Glomerular visceral epithelial cell (primary cell): ENCODE data around the gene MAML3.
A peak's percentile ranks its signal among the peaks of the same experiment; 100 is the strongest.

ENCODE experiments used
- DNase-seq: peaks from one replicate; pipeline ENCODE4 v3.0.0-alpha.2; 2016; ENCODE audit errors: extremely low spot score

MAML3 gene

DNA sequence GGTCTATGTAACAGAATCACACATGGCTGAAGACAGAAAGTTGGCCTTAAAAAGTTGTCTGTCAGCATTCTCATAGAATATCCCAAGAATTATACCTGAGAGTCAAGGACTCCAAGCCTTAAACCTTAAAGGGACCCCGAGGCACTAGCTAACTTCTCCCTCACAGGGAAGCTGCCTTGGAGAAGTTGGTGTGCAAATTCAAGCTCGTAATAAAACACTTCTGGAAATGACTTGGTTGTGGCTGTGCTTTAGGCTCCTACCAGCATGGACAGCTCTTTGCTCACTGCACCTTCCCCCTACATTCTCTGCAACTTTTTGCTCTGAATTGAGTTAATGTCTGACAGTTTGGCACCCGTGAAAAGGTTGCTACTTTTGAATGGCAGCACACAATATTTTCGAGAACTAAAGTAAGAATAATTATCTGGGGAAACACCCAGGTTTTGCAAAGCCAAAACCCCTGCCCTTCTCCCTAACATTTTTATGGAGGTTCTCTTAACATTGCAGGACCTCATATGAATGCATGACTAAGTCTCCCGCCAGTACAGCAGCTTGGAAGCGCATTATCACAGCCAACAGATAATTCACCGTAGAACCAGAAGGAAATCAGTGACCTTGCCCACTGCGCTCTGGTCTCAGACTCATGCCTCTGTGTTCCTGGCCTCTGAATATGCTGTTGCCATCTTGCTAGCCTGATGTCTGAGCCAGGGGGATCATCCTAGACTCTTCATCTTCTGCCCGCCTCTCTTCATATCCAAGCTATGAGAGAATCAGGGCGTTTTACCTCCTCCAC, 397.4 kb downstream of the MAML3 start:
- DNase-seq, result no peak

DNA sequence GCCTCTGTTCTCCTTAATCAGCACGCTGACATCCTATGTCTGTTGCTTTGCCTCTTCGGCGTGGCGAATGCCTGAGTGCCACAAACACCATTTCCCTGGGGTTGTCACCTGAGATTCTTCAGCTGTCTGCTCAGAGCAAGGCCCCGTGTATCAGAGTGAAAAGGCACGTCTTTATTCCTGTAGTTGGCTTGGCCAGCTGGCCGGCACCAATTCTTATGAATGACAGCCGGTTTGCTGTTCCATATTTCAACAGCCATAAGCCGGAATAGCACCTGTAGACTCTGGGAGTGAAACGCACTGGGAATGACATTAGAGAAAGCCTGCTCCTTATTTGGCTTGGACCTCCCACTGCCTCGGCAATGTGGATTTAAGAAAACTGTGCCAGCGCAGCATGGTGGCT, 399.0 kb downstream of the MAML3 start:
- no peak for DNase-seq

DNA sequence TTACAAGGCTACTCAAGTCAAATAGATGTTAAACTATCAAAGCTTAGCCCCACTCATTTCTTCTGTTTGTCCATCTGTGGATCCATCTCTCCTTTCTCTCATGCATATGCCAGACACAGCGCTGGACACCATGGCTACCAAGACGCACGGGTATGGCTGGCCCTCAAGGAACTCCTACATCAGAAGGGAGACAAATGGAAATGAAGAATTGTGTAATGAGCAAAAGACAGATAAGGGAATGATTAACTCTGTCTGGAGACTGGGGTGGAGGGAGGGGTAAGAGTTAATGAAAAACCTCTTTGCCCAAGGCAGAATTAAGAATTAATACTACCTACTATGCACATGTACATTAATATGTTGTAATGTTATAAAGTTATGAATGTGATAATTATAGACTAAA, 400.3 kb downstream of the MAML3 start:
- no peak for DNase-seq

DNA sequence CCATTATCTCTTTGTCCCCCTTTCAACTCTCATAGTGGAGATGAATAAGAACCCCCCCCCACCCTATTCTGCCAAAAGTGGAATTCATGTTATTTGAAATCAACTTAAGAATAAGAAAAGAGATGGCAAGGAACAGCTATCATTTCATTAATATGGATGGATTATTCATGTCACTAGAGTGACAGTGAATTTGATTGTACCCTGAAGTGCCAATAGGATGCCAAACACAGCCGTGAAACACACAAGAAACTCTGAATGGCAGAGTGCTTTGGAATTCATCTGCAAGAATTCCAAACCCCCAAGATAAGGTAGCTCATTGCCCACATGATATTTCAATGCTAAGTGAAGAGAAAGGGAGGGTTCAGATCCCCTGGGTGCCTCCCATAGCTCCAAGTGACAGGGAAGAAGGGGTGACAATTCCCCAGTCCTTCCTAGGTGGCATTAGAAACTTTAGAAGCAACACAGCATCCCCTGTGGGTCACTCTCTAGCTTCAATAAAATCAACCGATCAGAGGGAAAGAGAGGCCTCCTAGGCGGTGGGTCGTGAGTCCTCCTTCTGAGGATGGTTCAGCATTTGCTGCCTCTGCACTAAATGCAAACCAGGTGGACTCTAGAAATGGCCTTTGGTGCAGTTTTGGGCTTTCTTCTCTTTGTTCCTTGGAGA, 404.0 kb downstream of the MAML3 start:
- no peak for DNase-seq

DNA sequence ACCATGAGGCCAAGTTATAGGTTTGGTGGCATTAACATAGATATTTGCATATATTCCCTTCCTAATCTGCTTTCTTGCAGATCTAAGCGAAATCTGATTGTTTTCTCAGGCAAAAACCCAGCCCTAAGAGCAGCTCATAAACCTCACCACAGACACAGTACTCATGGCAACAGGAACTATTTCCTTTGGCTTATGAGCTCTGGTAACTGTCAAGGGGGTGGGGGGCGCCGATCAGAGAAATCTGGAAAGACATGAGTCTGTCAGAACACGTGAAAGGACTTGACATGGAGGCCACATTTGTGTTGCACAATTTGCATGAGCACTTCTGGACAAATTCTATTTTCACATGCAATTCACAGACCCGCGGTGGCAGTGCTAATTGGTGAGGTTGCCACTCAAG, 404.6 kb downstream of the MAML3 start:
- no peak for DNase-seq

DNA sequence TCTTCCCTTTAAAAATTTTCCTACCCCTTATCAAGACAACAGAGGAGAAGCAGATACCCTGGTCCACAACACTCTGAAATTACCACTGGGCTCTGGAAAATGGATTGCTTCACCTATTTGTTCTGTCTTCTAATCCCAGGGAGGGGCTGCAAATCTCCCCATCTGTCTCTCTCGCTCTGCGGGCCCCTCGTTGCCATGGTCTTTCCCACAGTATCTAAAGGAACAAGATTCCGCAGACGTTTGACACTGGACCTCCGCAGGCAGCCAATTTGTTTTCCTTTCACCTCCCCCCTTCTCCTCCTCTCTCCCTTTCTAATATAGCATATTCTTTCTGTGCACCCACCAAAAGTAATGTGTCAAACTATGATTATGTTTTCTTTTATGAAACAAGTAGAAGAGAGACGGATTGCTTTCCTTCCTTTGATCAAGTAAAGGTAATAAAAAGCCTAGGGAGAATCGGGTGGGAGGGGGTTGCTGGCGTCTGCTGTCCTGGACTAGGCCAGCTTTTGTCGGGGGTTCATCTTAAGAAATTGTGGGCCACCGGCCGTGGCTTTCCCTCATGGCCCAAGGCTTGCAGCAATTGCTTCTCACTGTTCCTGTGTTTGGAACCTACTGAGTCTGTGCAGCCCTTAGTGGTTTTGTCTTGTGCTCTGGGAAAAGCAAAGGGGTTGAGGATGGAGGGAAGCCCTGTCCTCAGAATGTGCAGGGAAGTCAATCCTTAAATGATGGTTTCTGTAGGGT, 407.4 kb downstream of the MAML3 start:
- DNase-seq, result no peak

DNA sequence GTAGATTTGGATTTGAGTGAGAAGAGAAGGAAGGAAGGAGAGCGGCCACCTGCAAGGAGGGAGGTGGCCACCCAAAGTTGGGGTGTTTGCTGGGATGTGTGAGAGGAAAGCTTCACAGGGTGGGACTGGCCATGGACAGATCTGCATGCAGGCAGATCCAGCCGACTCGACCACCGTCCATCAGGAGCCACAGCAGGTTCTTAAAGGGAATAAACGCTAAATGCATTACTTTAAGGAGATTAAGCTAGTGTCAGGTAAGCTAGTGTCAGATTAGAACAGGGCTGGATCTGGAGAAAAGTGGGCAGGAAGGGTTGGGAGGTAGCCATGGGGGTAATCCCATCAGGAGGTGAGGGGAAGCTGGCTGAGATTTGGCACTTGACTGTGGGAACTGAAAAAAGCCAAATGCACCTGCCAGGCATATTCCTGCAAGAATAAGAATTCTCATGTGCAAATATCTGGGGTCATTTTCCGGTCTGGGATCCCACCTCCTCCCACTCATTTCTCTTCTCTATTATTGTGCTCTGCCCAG, 408.8 kb downstream of the MAML3 start:
- no peak for DNase-seq

DNA sequence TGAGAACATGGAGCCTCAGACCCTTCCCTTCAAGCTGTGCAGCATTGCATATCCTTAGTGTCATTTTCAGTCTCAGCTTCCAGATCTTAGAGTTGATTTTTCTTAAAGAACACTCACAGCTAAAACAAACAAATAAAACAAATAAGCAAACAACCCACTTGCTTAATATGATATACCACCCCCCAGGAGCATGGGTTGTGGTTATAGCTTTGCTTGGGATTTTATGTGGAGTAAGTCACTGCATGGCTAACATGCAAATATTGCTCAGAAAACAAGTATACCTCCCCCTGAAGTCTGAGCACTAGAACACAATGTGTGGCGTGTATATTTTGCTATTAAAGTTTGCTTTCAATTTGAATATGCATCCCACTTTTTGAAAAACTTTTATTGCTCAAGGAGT, 409.8 kb downstream of the MAML3 start:
- DNase-seq, result no peak

DNA sequence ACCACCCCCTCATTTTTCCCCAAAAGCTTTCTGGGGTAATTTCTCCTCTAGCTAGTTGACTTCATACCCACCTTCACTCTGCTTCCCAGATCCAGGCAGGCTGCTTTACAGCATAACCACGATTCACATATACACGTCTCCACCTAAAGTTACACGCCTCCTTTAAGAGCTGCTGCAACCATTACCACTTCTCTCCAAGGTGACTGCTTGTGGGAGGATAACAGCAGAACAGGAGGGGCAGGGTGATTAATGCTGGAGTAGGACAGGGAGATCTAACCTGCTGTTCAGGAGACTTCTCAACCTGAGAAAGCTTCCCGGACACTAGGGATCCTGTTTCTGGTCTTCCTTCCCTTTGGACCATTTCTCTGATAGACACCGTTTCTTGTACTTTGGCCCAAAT, 411.0 kb downstream of the MAML3 start:
- DNase-seq, result no peak

DNA sequence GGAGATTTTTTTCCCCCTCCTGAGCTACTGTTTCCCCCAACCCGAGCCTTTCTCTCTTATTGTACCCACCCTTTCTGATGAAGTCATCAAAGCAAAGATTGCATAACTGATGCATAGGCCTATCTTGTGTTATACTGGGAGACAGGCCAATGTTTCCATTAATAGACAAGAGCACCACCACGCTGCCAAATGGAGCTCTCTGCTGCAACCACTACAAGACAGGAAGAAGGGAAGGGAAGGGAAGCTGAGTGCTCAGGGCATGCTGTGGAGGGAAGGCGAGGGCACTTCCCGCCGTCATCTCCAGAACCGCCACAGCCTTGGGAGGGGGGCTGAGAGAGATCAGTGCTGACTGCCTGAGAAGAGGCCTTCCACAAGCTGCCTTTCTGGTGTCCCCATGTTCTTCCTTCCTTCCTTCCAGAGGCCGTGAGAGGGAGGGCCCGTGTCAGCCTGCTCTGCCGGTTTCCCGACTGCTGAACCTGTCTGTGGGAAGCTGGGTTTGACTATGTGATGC, 413.4 kb downstream of the MAML3 start:
- DNase-seq, result peak; percentile 25

DNA sequence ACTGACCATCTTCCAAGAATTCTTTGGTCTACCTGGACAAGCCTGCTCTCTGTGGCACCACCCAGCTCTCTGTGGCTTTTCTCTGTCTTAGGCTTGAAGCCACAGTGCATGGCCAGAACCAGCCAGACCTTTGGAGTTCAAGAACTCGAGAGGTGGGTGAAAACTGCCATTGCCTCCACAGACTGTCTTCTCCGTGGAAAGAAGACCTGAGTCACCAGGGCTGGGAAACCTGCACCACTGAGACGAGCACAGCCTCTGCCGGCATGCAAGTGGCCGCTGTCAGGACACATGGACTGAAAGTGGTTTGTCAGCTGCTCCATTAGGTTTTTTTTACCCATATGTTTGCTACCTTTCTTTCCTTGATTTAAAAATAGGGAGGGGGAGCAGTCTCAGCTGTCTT, 413.9 kb downstream of the MAML3 start:
- no peak for DNase-seq

DNA sequence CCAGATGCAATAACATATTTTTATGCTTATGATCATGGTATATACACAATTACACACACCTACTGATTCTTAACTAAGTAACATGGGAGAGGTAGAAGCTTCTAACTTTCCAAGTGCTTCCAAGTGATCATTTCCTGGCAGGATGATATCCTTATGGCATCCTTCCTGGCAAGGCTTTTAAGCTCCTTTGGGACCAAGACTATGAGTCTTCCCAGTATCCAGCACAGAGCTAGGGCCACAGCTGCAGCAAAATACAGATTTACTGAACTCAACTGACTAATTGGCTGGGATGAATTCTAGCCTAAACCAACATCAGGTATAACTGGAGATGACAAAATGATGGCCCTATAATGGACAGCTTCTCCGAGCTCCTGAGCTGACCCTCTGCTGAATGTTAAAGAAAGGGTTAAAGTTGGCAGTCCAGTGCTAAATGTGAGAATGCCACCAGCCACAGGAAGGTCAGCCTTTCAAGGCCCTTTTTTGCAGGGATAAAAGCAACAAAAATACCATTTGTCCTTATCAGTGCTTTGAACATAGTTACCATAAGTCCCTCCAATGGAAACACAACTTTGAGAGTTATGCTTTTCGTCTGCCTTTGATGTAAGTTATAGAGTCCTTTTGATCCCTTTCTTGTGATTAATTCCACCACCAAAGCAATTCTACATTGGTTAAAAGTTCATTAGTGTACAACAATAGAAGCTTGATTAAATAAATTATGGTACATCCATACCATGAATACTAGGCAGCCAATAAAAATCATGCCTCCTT, 415.0 kb downstream of the MAML3 start:
- no peak for DNase-seq

DNA sequence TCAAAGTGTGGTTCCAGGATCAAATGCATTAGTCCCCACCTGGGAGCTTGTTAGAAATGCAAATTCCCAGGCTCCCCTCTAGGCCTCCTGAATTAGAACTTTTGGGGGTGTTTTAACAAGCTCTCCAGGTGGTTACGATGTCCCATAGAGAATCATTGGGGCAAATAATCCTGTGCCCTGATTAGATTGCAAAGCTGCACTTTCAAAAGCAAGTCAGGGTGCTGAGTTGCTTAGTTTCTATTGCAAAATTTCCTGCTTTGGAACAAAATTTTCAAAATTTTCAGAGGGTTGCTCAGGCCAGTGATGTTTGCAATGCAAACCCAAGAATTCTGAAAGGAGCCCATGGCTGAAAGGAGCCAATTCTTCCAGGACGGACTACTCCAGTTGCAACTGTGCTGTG, 417.3 kb downstream of the MAML3 start:
- no peak for DNase-seq

DNA sequence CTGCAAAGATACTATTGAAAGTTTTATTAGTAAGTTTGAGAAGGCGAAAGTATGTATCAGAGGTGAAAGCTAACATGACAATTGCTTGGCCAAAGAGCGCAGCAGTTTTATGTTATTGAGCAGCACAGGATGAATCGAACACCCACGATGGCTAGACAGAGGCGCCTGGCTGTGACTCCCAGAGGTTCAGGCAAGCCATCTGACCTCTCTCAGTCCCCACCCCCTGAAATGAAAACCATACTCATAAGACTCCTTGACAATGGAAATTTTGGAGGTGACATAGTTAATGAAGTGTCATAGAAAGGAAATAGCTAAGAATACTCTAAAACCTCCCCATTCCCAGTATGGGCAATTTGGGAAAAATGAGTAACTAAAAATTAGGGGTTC, 417.7 kb downstream of the MAML3 start:
- no peak for DNase-seq

DNA sequence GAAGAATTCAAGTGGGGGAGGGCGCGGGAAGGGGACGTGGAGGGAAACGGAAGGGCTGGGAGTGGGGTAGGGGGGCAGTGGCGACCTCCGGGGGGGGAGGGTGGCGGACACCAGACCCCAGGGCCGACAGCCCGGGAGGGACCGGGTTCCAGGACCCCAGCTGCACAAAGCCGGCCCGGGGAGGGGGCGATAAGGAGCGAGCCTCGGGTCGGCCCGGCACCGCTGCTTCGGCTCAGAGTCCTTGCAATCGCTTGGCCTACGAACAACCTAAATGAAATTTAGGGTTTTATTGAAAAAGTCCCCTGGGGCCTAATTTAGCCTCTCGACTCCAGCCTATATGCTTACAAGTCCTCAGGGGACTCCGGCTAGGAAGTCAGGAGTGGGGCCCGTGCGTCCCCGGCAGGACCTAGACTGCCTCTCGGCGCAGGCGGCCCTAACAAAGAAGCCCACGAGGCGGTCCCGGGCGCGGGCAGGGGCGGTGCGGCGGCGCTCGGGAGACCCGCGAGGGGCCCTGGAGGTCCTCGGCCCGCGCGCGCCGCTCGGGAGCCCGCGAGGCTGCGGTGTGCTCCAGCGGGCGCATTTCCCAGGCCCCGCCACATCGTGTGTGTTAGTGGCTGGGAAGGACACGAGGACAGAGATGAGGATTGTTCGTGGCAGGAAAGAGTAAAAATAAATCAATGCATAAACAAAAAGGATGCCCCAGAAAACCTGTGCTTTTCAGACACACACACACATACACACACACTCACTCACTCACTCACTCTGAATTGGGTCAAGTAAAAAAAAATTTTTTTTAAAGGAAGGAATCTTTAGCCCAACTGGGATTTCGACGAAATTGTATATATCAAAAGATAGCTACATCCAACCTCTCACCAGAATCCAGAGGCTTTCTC, 418.4 kb downstream of the MAML3 start:
- no peak for DNase-seq

DNA sequence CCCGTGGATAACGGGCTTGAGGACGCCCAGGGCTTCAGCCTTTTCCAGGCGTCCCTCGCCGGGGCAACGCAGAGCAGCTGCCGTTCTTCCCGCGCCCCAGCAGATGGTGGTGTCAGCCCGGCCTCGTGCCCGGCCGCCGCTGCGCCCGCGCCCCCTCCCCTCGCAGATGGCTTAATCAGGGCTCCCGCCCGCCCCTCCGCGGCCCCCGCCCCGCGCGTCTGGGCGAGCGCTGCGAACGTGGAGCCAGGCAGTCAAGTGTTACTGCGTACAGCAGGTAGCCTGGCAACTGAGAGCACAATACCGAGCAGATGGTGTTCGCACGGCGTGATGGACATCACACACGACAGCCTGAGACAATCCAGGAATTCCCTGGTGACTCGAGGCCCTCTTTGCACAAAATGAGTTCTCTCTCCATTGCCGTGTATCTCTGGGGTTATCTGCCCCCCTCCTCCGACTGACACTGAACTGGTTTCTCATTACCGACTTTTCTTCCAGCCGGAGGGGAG, 419.1 kb downstream of the MAML3 start:
- DNase-seq, result peak; percentile 87

DNA sequence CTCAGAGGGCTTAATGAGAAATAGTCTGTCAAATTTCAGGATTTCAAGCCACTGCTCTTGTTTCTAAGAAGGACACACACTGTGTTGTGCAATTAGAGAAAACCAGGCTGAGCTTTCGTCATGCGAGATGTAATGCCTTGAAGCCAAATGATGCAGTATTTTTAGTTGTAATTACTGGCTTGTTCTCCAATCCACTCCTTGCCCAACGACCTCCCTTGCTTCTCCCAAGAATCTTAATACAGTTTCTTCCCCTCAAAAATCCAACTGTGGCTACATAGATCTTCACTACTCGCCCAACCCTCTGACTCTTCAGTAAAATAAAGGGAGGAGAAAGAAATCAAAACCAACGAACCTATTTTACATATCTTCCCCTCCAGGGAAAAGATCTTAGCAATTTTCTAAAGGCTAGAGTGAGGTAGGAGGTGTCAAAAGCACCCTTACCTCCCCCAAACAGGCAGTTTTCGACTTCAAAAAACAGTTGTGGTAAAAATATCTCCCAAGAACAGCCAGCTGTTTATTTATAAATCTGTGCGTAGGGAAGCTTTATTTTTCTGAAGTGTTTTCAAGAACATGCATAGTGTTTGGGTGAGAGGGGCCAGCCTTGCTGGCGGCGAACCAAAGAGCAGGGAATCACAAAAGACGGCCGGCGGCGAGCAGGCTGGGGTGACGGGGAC, 419.6 kb downstream of the MAML3 start:
- no peak for DNase-seq

DNA sequence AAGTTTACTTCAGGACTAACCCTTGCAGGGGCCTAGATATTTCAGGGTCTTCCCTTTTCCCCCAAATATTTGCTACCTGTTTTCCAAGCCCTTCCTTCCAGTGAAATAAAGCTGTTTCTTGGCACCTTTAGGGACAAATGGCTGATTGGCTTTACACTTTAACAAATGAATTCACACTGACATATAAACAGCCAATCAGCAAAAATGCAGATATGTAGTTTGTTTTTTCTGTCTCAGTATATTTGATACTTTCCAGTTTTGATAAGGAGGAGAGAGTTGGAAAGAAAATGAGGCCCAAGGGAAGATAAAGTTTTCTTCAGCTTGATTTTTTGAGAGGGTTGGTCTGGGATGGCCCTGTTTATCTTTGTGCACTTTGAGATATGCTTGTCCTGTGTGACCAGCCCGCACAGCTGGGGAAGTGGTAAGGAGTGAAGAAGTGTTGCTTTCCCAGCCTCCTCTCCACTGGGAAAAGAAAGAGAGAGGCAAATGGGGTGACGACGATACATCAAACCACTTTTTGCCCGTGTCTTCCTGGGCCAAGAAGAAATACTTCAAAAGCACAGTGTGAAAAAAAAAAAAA, 420.9 kb downstream of the MAML3 start:
- no peak for DNase-seq

DNA sequence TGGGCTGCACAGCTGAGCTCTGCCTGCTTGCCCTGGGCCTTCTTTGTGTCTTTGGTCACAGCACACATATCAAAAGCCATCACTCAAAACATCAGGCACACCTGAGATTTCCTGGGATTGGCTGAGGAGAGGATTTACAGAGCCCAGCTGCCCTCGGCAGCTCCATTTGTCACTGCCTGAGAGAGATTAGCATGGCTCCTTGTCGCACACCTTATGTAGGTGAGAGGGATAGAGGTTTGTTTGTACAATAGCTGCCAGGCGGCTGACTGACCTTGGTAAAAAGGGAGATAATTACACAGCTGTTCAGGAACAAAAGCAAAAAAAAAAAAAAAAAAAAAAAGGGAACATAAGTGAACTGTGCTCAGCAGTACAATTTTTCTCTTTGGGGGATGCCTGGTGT, 425.1 kb downstream of the MAML3 start:
- DNase-seq, result no peak

DNA sequence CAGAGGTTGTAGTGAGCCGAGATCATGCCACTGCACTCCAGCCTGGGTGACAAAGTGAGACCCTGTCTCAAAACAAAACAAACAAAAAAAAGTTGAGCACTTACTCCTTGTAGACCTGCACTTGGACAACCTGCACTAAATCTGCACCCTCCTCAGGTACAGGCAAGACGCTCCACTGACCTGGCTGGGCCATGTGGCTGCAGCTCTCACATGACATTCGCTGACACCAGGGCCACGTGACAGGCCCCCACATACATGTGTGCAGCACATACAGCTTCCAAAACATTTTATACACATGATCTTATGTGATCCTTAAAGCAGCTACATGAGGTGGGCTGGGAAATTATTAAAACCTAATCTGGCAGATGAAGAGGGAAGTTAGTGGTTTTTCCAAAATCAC, 425.8 kb downstream of the MAML3 start:
- no peak for DNase-seq
